CD14-positive monocyte (primary cell): ENCODE results near the gene PDXP. TPM values are rescaled to one million over a fixed set of nuclear protein-coding genes. Genes with fewer than 3 reads are reported as not detected.

Source experiments
- DNase-seq, 3 donors: peaks; one replicate each; pipeline ENCODE4 v3.0.0-alpha.2; 2011 to 2022
- H2AFZ ChIP-seq: 2 replicates; pipeline ENCODE4 v1.6.0; 2012; ENCODE audit warnings: mild to moderate bottlenecking, low read depth, low read length, inconsistent platforms; ENCODE audit not compliant: insufficient read depth, poor library complexity, severe bottlenecking
- H3K27ac ChIP-seq, 2 donors: 1 replicate in 1 of 2; 2 replicates in 1 of 2; pipeline ENCODE4 v1.5.1; 2012 to 2013; ENCODE audit warnings: low read length in 2 of 2, control low read depth in 1 of 2, inconsistent platforms in 1 of 2, low read depth in 1 of 2, mild to moderate bottlenecking in 1 of 2
- H3K27me3 ChIP-seq, 2 donors: one replicate each; pipeline versions ENCODE4 v1.6.0 to v1.6.1; 2011 to 2013; ENCODE audit warnings: low read length in 2 of 2; ENCODE audit not compliant: control insufficient read depth in 2 of 2, insufficient read depth in 2 of 2
- H3K36me3 ChIP-seq, 2 donors: replicated peaks in 1 of 2; 1 replicate in 1 of 2; 2 replicates in 1 of 2; pipeline versions ENCODE4 v1.5.1 to v1.6.1; 2012 to 2013; ENCODE audit warnings: low read length in 2 of 2, control low read depth in 1 of 2, inconsistent platforms in 1 of 2, mild to moderate bottlenecking in 1 of 2; ENCODE audit not compliant: insufficient read depth in 2 of 2, control insufficient read depth in 1 of 2
- H3K4me1 ChIP-seq, 2 donors: 1 replicate in 1 of 2; 2 replicates in 1 of 2; pipeline versions ENCODE4 v1.5.1 to v1.6.1; 2012 to 2013; ENCODE audit warnings: low read length in 2 of 2, control low read depth in 1 of 2, inconsistent platforms in 1 of 2, mild to moderate bottlenecking in 1 of 2, moderate library complexity in 1 of 2; ENCODE audit not compliant: insufficient read depth in 2 of 2, control insufficient read depth in 1 of 2
- H3K4me2 ChIP-seq: replicated peaks from 2 replicates; pipeline ENCODE3; 2012; ENCODE audit warnings: low read length, moderate library complexity, mild to moderate bottlenecking; ENCODE audit not compliant: poor library complexity, severe bottlenecking; ENCODE audit errors: extremely low read depth
- H3K4me3 ChIP-seq, 3 experiments: fragments of 200-600 bp in 1 of 3; sonication (generic) in 1 of 3; replicated peaks in 1 of 3; 1 replicate in 2 of 3; 2 replicates in 1 of 3; pipeline ENCODE4 v1.5.1; 2011 to 2013; ENCODE audit warnings: low read length in 3 of 3, mild to moderate bottlenecking in 3 of 3, control low read depth in 2 of 3, low read depth in 2 of 3, inconsistent platforms in 1 of 3, moderate library complexity in 1 of 3
- H3K79me2 ChIP-seq: 2 replicates; pipeline ENCODE4 v1.6.0; 2012; ENCODE audit warnings: mild to moderate bottlenecking, control low read depth, inconsistent platforms, low read length, moderate library complexity; ENCODE audit not compliant: insufficient read depth
- H3K9ac ChIP-seq: 2 replicates; pipeline ENCODE4 v1.6.0; 2017; ENCODE audit warnings: low read length, mild to moderate bottlenecking; ENCODE audit not compliant: insufficient read depth, poor library complexity, severe bottlenecking
- H3K9me3 ChIP-seq, 2 donors: replicated peaks in 1 of 2; 1 replicate in 1 of 2; 2 replicates in 1 of 2; pipeline versions ENCODE4 v1.5.1 to v1.6.1; 2012 to 2013; ENCODE audit warnings: low read length in 2 of 2, control low read depth in 1 of 2; ENCODE audit not compliant: control insufficient read depth in 1 of 2, insufficient read depth in 1 of 2
- H4K20me1 ChIP-seq: 2 replicates; pipeline ENCODE4 v1.6.0; 2012; ENCODE audit warnings: mild to moderate bottlenecking, low read length, control low read depth, moderate library complexity; ENCODE audit not compliant: insufficient read depth
- H3K27ac Mint-ChIP-seq, 7 donors: one replicate each; pipeline ENCODE4 v1.8.0; 2020; ENCODE audit warnings: mild to moderate bottlenecking in 7 of 7, mixed read lengths in 7 of 7, moderate library complexity in 6 of 7, inconsistent platforms in 2 of 7
- H3K27me3 Mint-ChIP-seq, 3 donors: one replicate each; pipeline ENCODE4 v1.8.0; 2021 to 2022; ENCODE audit warnings: low read depth in 3 of 3, mild to moderate bottlenecking in 3 of 3, mixed read lengths in 3 of 3, moderate library complexity in 3 of 3, inconsistent platforms in 1 of 3
- H3K36me3 Mint-ChIP-seq, 2 donors: one replicate each; pipeline ENCODE4 v1.8.0; 2020; ENCODE audit warnings: mixed read lengths in 2 of 2, inconsistent platforms in 1 of 2, mild to moderate bottlenecking in 1 of 2
- H3K4me1 Mint-ChIP-seq: one replicate; pipeline ENCODE4 v1.8.0; 2020; ENCODE audit warnings: mild to moderate bottlenecking, mixed read lengths
- H3K4me3 Mint-ChIP-seq, 2 donors: one replicate each; pipeline ENCODE4 v1.8.0; 2020; ENCODE audit warnings: mild to moderate bottlenecking in 2 of 2, mixed read lengths in 2 of 2, moderate library complexity in 1 of 2
- H3K9me3 Mint-ChIP-seq, 7 donors: one replicate each; pipeline ENCODE4 v1.8.0; 2020 to 2022; ENCODE audit warnings: mixed read lengths in 7 of 7, mild to moderate bottlenecking in 6 of 7, moderate library complexity in 6 of 7, inconsistent platforms in 2 of 7
- CTCF ChIP-seq: fragments of 200-600 bp; IDR thresholded peaks from one replicate; pipeline ENCODE4 v1.8.0; 2022; ENCODE audit warnings: antibody characterized with exemption, mild to moderate bottlenecking
- WGBS: methylation state at CpG from one replicate; pipeline ENCODE4 v1.1.5; 2013; ENCODE audit warnings: missing lambda C conversion rate; ENCODE audit not compliant: insufficient coverage; 5-methylcytosine and 5-hydroxymethylcytosine counted together
- intact Hi-C, 2 donors: fragments of 100-400 bp; cut with micrococcal nuclease; formaldehyde crosslinking; loops; one replicate each; pipeline versions ENCODE4 v1.15.0 to v1.15.1; 2023
- polyA plus RNA-seq, 3 donors: library from polyadenylated mRNA; depleted of rRNA in 1 of 3; unstranded in 2 of 3; stranded (reverse) in 1 of 3; fragments of 300-500 nt in 2 of 3; fragments of >200 nt in 1 of 3; fragmentation: Illumina TruSeq in 2 of 3; gene quantifications; 1 replicate in 2 of 3; 2 replicates in 1 of 3; pipeline ENCODE4 v1.2.3, GENCODE V29; 2012 to 2021

PDXP gene
- polyA plus RNA-seq, 3 donors = 1.0 to 4.7 (median 4.3) TPM

- Mint-ChIP-seq H3K27ac (peak overlapping the region in 2 of 7 donors; percentile 41 to 54), H3K4me3 (no peak overlapping the region), H3K9me3 (no peaks in the 10 kb centered on the region), H3K4me1 (peaks cover 5% of the 10 kb centered on the region), H3K27me3 (peaks cover 0 to 1% (median 0%) of the 10 kb centered on the region in 3 donors), H3K36me3 (peaks cover 66 to 91% of the 10 kb centered on the region in 2 donors)
- Histone ChIP-seq H3K9me3 (no peaks in the 10 kb centered on the region), H3K27ac (no peak overlapping the region), H3K9ac (no peak overlapping the region), H3K36me3 (peaks cover 65 to 83% of the 10 kb centered on the region in 2 donors), H3K4me1 (peaks cover 4 to 5% of the 10 kb centered on the region in 2 donors), H3K4me2 (no peak overlapping the region), H4K20me1 (peaks cover 9% of the 10 kb centered on the region), H3K27me3 (no peaks in the 10 kb centered on the region), H3K4me3 (no peak overlapping the region), H2AFZ (no peak overlapping the region), H3K79me2 (no peaks in the 10 kb centered on the region)
- WGBS = 98% methylated on average over 6 of the region's 7 CpGs
- intact Hi-C loops = no loop called here
- TF ChIP-seq CTCF = no peak
- peak in 1 of 3 donors; percentile 2 for DNase-seq
These were observed 38.5 kb upstream of the PDXP start for GRCh38 chr22:37619991-37620390.

GRCh38 chr22:37621352-37621860 is 37.1 kb upstream of the PDXP start:
- Histone ChIP-seq H3K4me1 (peaks cover 8 to 13% of the 10 kb centered on the region in 2 donors), H3K79me2 (no peaks in the 10 kb centered on the region), H3K36me3 (peaks cover 67 to 89% of the 10 kb centered on the region in 2 donors), H3K27ac (no peak overlapping the region), H2AFZ (no peak overlapping the region), H3K27me3 (no peaks in the 10 kb centered on the region), H3K9ac (no peak overlapping the region), H3K4me3 (no peak overlapping the region), H4K20me1 (peaks cover 9% of the 10 kb centered on the region), H3K9me3 (no peaks in the 10 kb centered on the region), H3K4me2 (no peak overlapping the region)
- WGBS = 97% methylated on average over 9 of the region's 12 CpGs
- Mint-ChIP-seq H3K27me3 (peaks cover 0 to 1% (median 0%) of the 10 kb centered on the region in 3 donors), H3K4me1 (peaks cover 13% of the 10 kb centered on the region), H3K4me3 (no peak overlapping the region), H3K9me3 (no peaks in the 10 kb centered on the region), H3K27ac (no peak overlapping the region), H3K36me3 (peaks cover 72 to 93% of the 10 kb centered on the region in 2 donors)
- intact Hi-C loops = no loop called here
- no peak for DNase-seq
- no peak for TF ChIP-seq CTCF
